Measurements from ENCODE around the gene ACAA2. TPM values are rescaled to one million over a fixed set of nuclear protein-coding genes. Genes with fewer than 3 reads are reported as not detected.
A peak's percentile ranks its signal among the peaks of the same experiment; 100 is the strongest.

The ACAA2 gene
- total and polyA plus RNA-seq, 10 of the 15 experiments (the other 5 are each of a cell fraction or from before 2014, with no cell fraction given) = 43.1 to 134 (median 64.6) TPM

GRCh38 chr18:49813319-49814146, at the start of gene ACAA2 (continued):
- TF ChIP-seq GATAD2B (conservative IDR thresholded peaks at IDR 0.05; ENCODE audit: low read depth) = peak; percentile 90
- TF ChIP-seq ATF2 (IDR thresholded peaks at IDR 0.05; ENCODE audit: low read length) = no peak
- no peak for TF ChIP-seq HSF1 (IDR thresholded peaks at IDR 0.05; ENCODE audit: low read depth, low read length)
- TF ChIP-seq MYB (IDR thresholded peaks at IDR 0.05; ENCODE audit: borderline replicate concordance, low read depth, low read length) = no peak
- TF ChIP-seq CEBPZ (IDR thresholded peaks at IDR 0.05; ENCODE audit: low read depth, low read length) = no peak
- TF ChIP-seq KLF5 (IDR thresholded peaks at IDR 0.05; ENCODE audit: partially characterized antibody) = peak; percentile 61
- peak; percentile 14; the same call in 1 of the 2 replicates for TF ChIP-seq IRF4 (IDR thresholded peaks at IDR 0.05; ENCODE audit: low read depth, low read length)
- peak; percentile 87 for TF ChIP-seq POLR2A (IDR thresholded peaks at IDR 0.05; ENCODE audit: low read depth, low read length)
- TF ChIP-seq IKZF2 (IDR thresholded peaks at IDR 0.05) = peak; percentile 76 to 87
- TF ChIP-seq BRCA1 (IDR thresholded peaks at IDR 0.05; ENCODE audit: low read depth, low read length) = no peak
- TF ChIP-seq ZNF687 (IDR thresholded peaks at IDR 0.05) = peak; percentile 40; the same call in 1 of the 2 replicates
- peak; percentile 23 to 43; a peak in 1 of 4 replicates for TF ChIP-seq SRF (IDR thresholded peaks at IDR 0.05; ENCODE audit: low read depth in 2 of 2, low read length in 2 of 2)
- peak; percentile 61 for TF ChIP-seq MXI1 (IDR thresholded peaks at IDR 0.05; ENCODE audit: low read depth, low read length)
- TF ChIP-seq LARP7 (IDR thresholded peaks at IDR 0.05) = peak; percentile 20; the same call in 1 of the 2 replicates
- TF ChIP-seq EGR1 (IDR thresholded peaks at IDR 0.05; ENCODE audit: borderline replicate concordance in 1 of 2, low read depth in 2 of 2, low read length in 2 of 2) = peak; percentile 16 to 94
- TF ChIP-seq TBL1XR1 (IDR thresholded peaks at IDR 0.05; ENCODE audit: low read depth, low read length) = peak; percentile 24; the same call in 1 of the 2 replicates
- TF ChIP-seq ZNF207 (IDR thresholded peaks at IDR 0.05; ENCODE audit: borderline replicate concordance) = peak; percentile 58; the same call in 1 of the 2 replicates
- no peak for TF ChIP-seq CBX3 (IDR thresholded peaks at IDR 0.05; ENCODE audit: borderline replicate concordance, low read depth)
- TF ChIP-seq NR2C1 (IDR thresholded peaks at IDR 0.05) = peak; percentile 40; the same call in 1 of the 2 replicates
